ENCODE data around the gene FUT4.

Gene FUT4

DNA sequence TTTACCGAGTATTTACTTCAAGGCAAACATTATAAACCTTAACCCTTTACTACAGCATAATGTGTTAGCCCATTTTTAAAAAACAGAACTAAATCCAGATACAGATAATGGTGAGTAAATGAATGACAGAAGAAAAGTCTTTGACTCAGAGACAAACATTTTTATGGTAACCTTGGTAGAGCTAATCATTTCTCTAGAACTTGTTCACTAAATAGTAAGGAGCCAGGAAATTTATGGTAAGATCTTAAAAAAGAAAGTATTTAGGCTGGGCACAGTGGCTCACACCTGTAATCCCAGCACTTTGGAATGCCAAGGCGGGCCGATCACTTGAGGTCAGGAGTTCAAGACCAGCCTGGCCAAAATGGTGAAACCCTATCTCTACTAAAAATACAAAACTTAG lies 11.5 kb upstream of the FUT4 start:
- no peak overlapping the region for H3K4me3 ChIP-seq (ENCODE audit: low read depth, low read length)
- TF ChIP-seq, protein P1, sequence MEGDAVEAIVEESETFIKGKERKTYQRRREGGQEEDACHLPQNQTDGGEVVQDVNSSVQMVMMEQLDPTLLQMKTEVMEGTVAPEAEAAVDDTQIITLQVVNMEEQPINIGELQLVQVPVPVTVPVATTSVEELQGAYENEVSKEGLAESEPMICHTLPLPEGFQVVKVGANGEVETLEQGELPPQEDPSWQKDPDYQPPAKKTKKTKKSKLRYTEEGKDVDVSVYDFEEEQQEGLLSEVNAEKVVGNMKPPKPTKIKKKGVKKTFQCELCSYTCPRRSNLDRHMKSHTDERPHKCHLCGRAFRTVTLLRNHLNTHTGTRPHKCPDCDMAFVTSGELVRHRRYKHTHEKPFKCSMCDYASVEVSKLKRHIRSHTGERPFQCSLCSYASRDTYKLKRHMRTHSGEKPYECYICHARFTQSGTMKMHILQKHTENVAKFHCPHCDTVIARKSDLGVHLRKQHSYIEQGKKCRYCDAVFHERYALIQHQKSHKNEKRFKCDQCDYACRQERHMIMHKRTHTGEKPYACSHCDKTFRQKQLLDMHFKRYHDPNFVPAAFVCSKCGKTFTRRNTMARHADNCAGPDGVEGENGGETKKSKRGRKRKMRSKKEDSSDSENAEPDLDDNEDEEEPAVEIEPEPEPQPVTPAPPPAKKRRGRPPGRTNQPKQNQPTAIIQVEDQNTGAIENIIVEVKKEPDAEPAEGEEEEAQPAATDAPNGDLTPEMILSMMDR (IDR thresholded peaks at IDR 0.05; ENCODE audit: insufficient read depth, low read depth, low read length, missing control alignments) = no peak
- DNase-seq (ENCODE audit: low read depth) = no peak

DNA sequence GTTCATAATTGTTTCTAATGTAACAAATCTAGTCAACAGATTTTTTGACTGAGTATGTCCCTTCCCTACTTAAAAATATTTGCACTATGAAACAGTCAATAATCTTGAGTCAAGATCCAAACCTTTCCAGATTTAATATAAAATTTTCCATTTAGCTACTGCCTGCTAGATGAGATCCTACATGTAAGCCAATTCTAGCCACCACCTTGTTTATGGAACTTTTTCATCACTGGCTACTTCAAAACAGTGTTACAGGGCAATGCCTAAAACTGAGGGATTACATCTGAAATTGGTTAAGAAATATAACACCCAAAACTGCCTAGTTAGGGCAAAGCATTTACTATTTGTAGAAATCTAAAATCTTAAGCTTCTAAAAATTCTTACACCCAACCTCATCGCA lies 10.5 kb upstream of the FUT4 start:
- TF ChIP-seq, protein P1 (IDR thresholded peaks at IDR 0.05; ENCODE audit: insufficient read depth, low read depth, low read length, missing control alignments) = no peak
- no peak overlapping the region for H3K4me3 ChIP-seq (ENCODE audit: low read depth, low read length)
- DNase-seq (ENCODE audit: low read depth) = no peak

DNA sequence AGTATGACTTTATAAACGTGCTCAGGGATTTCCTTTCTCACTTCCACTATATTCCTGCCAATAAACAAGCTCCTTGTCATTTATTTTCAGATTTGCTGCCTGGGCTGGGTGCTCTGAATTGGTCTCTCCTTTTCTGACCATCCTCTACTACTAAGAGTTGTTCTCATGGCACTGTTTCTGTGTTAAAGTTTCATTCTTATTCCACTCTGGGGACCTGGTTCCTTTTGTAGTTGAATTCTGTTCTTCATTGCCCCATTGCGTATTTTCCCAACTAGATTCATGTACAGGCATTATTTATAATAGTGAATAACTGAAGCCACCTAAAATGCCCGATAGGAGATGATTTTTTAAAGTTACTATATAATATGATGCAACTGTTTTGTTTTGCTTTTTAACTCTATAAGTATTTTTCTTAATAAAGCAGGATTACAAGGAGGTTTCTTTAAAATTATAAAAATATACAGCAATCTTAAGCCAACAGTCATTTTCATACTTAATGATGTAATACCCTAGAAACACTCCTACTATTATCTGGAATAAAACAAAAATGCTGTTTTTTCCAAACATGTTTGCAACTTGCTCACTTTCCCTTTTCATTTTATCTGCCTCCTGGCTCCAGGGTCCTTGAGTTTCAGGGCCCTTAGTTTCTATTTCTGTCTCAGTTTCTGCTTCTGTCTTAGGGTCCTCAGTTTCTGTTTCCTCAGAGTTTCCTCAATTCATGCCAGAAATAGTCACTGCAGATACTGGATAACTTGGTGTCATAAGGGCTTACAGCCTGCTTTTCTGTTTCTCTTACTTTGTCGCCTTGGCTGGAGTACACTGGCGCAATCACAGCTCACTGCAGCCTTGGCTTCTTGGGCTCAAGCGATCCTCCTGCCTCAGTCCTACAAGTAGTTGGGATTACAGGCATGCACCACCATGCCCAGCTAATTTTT lies 9.8 kb upstream of the FUT4 start:
- DNase-seq (ENCODE audit: low read depth) = no peak
- TF ChIP-seq, protein P1 (IDR thresholded peaks at IDR 0.05; ENCODE audit: insufficient read depth, low read depth, low read length, missing control alignments) = no peak
- no peak overlapping the region for H3K4me3 ChIP-seq (ENCODE audit: low read depth, low read length)

DNA sequence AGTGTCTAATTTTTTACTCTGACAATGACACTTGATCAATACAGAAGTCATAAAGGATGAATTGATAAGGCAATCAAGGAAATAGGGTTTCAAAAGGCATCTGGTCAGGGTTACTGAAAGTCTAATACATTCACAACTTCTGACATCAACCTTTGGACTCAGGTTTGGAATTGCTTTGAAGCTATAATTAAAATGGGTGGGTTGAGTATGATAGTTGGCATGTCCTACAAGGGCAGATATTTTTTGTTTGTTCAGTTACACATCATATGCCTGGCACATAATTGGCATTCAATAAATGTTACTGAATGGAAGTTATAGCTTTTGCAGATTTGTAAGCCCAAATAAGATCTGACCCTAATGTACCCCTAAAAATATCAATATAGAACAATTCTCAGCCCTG lies 7.3 kb upstream of the FUT4 start:
- no peak for DNase-seq (ENCODE audit: low read depth)
- TF ChIP-seq, protein P1 (IDR thresholded peaks at IDR 0.05; ENCODE audit: insufficient read depth, low read depth, low read length, missing control alignments) = no peak
- no peak overlapping the region for H3K4me3 ChIP-seq (ENCODE audit: low read depth, low read length)

DNA sequence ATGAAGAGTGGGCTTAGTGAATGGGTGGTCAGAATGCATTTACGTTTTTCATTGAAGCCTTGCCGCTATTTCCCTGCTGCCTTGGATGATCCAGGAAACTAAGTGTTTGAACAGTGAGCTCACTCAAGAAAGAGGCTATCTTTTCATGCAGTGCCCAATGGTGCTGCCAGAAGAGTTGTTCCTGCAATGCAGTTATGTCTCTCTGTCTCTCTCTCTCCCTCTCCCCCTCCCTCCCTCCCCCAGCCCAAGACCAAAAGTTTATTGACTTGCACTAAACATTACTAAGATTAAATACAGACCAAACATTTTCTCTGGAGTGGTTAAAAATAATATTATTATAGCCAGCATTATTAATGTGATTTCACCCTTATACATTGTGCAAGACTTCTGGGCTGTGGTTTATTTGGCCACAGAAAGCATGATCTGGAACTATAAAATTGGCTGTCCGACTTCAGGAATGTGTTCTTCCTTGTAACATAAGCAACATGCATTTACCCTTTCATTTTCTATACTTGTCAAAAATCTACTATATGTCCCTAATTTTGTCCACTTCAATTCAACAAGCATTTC lies 6.6 kb upstream of the FUT4 start:
- no peak overlapping the region for H3K4me3 ChIP-seq (ENCODE audit: low read depth, low read length)
- TF ChIP-seq, protein P1 (IDR thresholded peaks at IDR 0.05; ENCODE audit: insufficient read depth, low read depth, low read length, missing control alignments) = no peak
- no peak for DNase-seq (ENCODE audit: low read depth)

DNA sequence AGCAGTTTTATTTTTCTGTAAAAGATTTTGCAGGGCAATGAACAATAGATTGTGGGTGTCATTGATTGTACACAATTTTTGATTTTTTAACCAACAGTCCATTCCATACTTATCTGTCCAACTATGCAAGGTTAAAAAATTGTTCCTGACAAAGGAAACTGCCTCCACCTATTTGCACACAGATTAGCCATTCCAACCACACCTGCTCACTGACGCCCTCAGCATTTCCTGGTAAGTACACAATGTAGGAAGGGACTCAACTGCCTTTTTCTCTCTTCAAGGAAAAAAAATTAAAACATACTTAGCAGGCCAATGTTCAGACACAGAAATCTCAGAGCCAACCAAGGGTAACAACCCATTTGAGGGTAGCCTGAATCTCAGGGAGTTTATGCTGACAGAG lies 4.3 kb upstream of the FUT4 start:
- TF ChIP-seq, protein P1 (IDR thresholded peaks at IDR 0.05; ENCODE audit: insufficient read depth, low read depth, low read length, missing control alignments) = no peak
- no peak overlapping the region for H3K4me3 ChIP-seq (ENCODE audit: low read depth, low read length)
- DNase-seq (ENCODE audit: low read depth) = no peak
